RWPE2 (cell line): ENCODE measurements around the gene PROP1.

Experiments used
- ATAC-seq: fragments of 200-7000 bp; cut with Tn5 transposase; 3 replicates; pipeline ENCODE4 v1.9.1; 2021; ENCODE audit warnings: low read depth
- DNase-seq: peaks from one replicate; pipeline ENCODE4 v3.0.0-alpha.2; 2020; ENCODE audit warnings: low spot score
- H3K27ac ChIP-seq: fragments of 450-650 bp; 2 replicates; pipeline ENCODE4 v1.5.1; 2017; ENCODE audit warnings: mild to moderate bottlenecking; ENCODE audit not compliant: poor library complexity, severe bottlenecking
- H3K27me3 ChIP-seq: fragments of 250-450 bp; sonication (Bioruptor Pico); 2 replicates; pipeline ENCODE4 v1.5.1; 2021; ENCODE audit warnings: mild to moderate bottlenecking, moderate library complexity; ENCODE audit not compliant: insufficient read depth, poor library complexity, severe bottlenecking
- H3K36me3 ChIP-seq: fragments of 250-450 bp; sonication (Bioruptor Pico); 2 replicates; pipeline ENCODE4 v1.5.1; 2020; ENCODE audit warnings: low read depth, mild to moderate bottlenecking, moderate library complexity
- H3K4me1 ChIP-seq: fragments of 250-450 bp; sonication (Bioruptor Pico); 2 replicates; pipeline ENCODE4 v1.5.1; 2021; ENCODE audit warnings: mild to moderate bottlenecking, moderate library complexity; ENCODE audit not compliant: insufficient read depth, poor library complexity, severe bottlenecking
- H3K4me3 ChIP-seq: fragments of 250-450 bp; sonication (Bioruptor Pico); 2 replicates; pipeline ENCODE4 v1.5.1; 2021; ENCODE audit warnings: mild to moderate bottlenecking, moderate library complexity; ENCODE audit not compliant: severe bottlenecking
- H3K9me3 ChIP-seq: fragments of 250-450 bp; sonication (Bioruptor Pico); 2 replicates; pipeline ENCODE4 v1.5.1; 2021; ENCODE audit warnings: mild to moderate bottlenecking, moderate library complexity; ENCODE audit not compliant: severe bottlenecking
- CTCF ChIP-seq: fragments of 450-650 bp; IDR thresholded peaks from one replicate; pipeline ENCODE4 v1.5.1; 2017; ENCODE audit warnings: mild to moderate bottlenecking, moderate library complexity; ENCODE audit not compliant: poor library complexity, severe bottlenecking

PROP1 gene

DNA sequence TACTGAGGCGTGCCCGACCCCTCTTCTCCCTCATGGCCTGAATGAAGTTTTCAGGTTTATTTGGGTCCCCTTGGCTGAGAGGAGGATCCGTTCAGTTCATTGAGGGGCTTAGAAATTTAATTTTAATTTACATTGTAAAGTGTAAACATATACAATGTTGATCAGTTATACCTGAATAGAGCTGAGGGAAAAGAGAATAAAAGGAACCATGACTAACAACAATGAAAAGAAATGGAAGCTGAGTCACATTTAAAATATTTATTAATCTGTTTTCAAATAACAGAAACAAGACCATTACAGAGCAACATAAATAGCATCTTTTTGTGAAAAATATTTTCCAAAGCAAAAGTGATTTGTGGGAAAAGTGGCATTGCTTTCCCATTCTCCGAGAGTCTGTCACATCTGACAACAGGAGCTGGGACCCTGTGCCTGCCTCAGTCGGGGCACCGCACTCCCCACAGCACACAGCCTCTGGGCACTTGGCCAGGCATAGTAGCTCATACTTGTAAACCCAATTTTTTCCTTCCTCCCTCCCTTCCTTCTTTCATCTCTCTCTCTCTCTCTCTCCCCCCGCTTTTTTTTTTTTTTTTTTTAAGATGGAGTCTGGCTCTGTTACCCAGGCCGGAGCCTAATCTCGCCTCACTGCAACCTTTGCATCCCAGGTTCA lies 28.7 kb downstream of the PROP1 start:
- Histone ChIP-seq H3K9me3 (no peaks in the 10 kb centered on the region), H3K4me3 (no peak overlapping the region), H3K4me1 (no peaks in the 10 kb centered on the region), H3K27ac (no peak overlapping the region), H3K27me3 (peaks cover 16% of the 10 kb centered on the region), H3K36me3 (no peaks in the 10 kb centered on the region)
- DNase-seq (no peak), ATAC-seq (peak; percentile 47; the same call in 1 of the 3 replicates)
- TF ChIP-seq CTCF, result no peak

GRCh38 chr5:177966839-177967166 lies 29.2 kb downstream of the PROP1 start:
- ATAC-seq (no peak), DNase-seq (no peak)
- Histone ChIP-seq H3K36me3 (no peaks in the 10 kb centered on the region), H3K27me3 (peaks cover 11% of the 10 kb centered on the region), H3K27ac (no peak overlapping the region), H3K4me3 (no peak overlapping the region), H3K9me3 (no peaks in the 10 kb centered on the region), H3K4me1 (no peaks in the 10 kb centered on the region)
- no peak for TF ChIP-seq CTCF

- H3K27ac ChIP-seq, result no peak overlapping the region
- no peak overlapping the region for H3K4me3 ChIP-seq
- ATAC-seq, result no peak
- no peaks in the 10 kb centered on the region for H3K4me1 ChIP-seq
- TF ChIP-seq CTCF, result no peak
- no peaks in the 10 kb centered on the region for H3K9me3 ChIP-seq
- no peaks in the 10 kb centered on the region for H3K36me3 ChIP-seq
- peaks cover 5% of the 10 kb centered on the region for H3K27me3 ChIP-seq
- DNase-seq, result no peak
Observed at GRCh38 chr5:177966009-177966838, 29.8 kb downstream of the PROP1 start.

DNA sequence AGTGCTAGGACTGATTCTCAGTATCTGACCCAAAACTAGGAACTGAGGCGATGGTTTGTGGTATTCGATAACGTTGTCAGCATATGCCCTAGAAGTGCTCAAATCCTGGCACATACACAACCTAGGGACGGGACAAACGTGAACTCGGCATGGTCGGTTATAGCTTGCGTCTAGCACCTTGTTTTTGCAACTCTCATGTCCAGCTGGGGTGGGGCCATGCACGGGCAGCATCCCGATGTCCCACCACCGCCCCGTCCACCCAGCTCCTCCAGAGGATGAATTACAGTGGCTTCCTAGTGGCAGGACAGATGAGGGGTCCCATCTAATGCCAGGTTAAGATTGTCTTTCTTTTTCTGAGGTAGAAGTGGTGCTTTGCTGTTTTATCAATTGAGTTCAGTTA lies 31.6 kb downstream of the PROP1 start:
- no peak for TF ChIP-seq CTCF
- Histone ChIP-seq H3K4me1 (no peaks in the 10 kb centered on the region), H3K4me3 (no peak overlapping the region), H3K27me3 (no peaks in the 10 kb centered on the region), H3K9me3 (peaks cover 1% of the 10 kb centered on the region), H3K27ac (no peak overlapping the region), H3K36me3 (no peaks in the 10 kb centered on the region)
- DNase-seq (no peak), ATAC-seq (no peak)

- Histone ChIP-seq H3K4me1 (no peaks in the 10 kb centered on the region), H3K27me3 (no peaks in the 10 kb centered on the region), H3K4me3 (no peak overlapping the region), H3K36me3 (no peaks in the 10 kb centered on the region), H3K9me3 (peaks cover 1% of the 10 kb centered on the region), H3K27ac (no peak overlapping the region)
- TF ChIP-seq CTCF, result no peak
- no peak for ATAC-seq
- no peak for DNase-seq
Observed at GRCh38 chr5:177963966-177964365, 32.1 kb downstream of the PROP1 start.
